Natural killer cell (primary cell): ENCODE data around the gene RAP2C. TPM values are rescaled to one million over a fixed set of nuclear protein-coding genes. Genes with fewer than 3 reads are reported as not detected.
A peak's percentile ranks its signal among the peaks of the same experiment; 100 is the strongest.

Experiments
- ATAC-seq, 3 donors: fragments of 150-1000 bp in 2 of 3; fragments of 200-7000 bp in 1 of 3; cut with Tn5 transposase; 1 replicate in 1 of 3; 2 replicates in 2 of 3; pipeline ENCODE4 v1.10.0; 2021; ENCODE audit warnings: mild to moderate bottlenecking in 2 of 3, moderate library complexity in 2 of 3
- DNase-seq, 2 donors: peaks; one replicate each; pipeline versions ENCODE4 v3.0.0 to v3.0.0-alpha.2; 2013 to 2021; ENCODE audit warnings: mixed read lengths in 1 of 2
- H3K27ac ChIP-seq: one replicate; pipeline ENCODE4 v1.5.1; 2013; ENCODE audit warnings: mild to moderate bottlenecking, low read length
- H3K27me3 ChIP-seq: one replicate; pipeline ENCODE4 v1.6.1; 2013; ENCODE audit warnings: low read length; ENCODE audit not compliant: control insufficient read depth, insufficient read depth
- H3K36me3 ChIP-seq: one replicate; pipeline ENCODE4 v1.6.1; 2013; ENCODE audit warnings: low read length; ENCODE audit not compliant: control insufficient read depth, insufficient read depth
- H3K4me1 ChIP-seq: one replicate; pipeline ENCODE4 v1.6.1; 2013; ENCODE audit warnings: low read length; ENCODE audit not compliant: control insufficient read depth, insufficient read depth
- H3K4me3 ChIP-seq: one replicate; pipeline ENCODE4 v1.5.1; 2013; ENCODE audit warnings: low read length
- H3K9me3 ChIP-seq: one replicate; pipeline ENCODE4 v1.6.1; 2013; ENCODE audit warnings: low read length; ENCODE audit not compliant: control insufficient read depth, insufficient read depth
- H3K27ac Mint-ChIP-seq, 2 donors: one replicate each; pipeline ENCODE4 v1.8.0; 2022; ENCODE audit warnings: mild to moderate bottlenecking in 2 of 2, mixed read lengths in 2 of 2, moderate library complexity in 1 of 2
- H3K27me3 Mint-ChIP-seq, 2 donors: one replicate each; pipeline ENCODE4 v1.8.0; 2022; ENCODE audit warnings: low read depth in 2 of 2, mixed read lengths in 2 of 2
- H3K36me3 Mint-ChIP-seq: one replicate; pipeline ENCODE4 v1.8.0; 2022; ENCODE audit warnings: mixed read lengths
- H3K4me1 Mint-ChIP-seq, 2 donors: one replicate each; pipeline ENCODE4 v1.8.0; 2022; ENCODE audit warnings: mixed read lengths in 2 of 2
- H3K4me3 Mint-ChIP-seq: one replicate; pipeline ENCODE4 v1.8.0; 2022; ENCODE audit warnings: mild to moderate bottlenecking, moderate library complexity, mixed read lengths
- H3K9me3 Mint-ChIP-seq, 2 donors: one replicate each; pipeline ENCODE4 v1.8.0; 2022; ENCODE audit warnings: mixed read lengths in 2 of 2
- CTCF ChIP-seq: fragments of 200-600 bp; IDR thresholded peaks from one replicate; pipeline ENCODE4 v1.8.0; 2022; ENCODE audit warnings: antibody characterized with exemption
- WGBS: methylation state at CpG from one replicate; pipeline ENCODE4 v1.1.7; 2013; ENCODE audit warnings: missing lambda C conversion rate; ENCODE audit not compliant: insufficient coverage; 5-methylcytosine and 5-hydroxymethylcytosine counted together
- intact Hi-C: fragments of 100-400 bp; cut with micrococcal nuclease; formaldehyde crosslinking; loops from one replicate; pipeline ENCODE4 v1.14.2; 2022
- total RNA-seq, 4 donors: library from RNA; stranded (reverse); fragments of 120-200 nt in 1 of 4; gene quantifications; one replicate each; pipeline versions ENCODE4 v1.2.3 to v1.2.4, GENCODE V29; 2013 to 2022

RAP2C gene
- total RNA-seq, 3 donors from 2014 or later (not counting 1 experiment from before 2014, with no cell fraction given), result 58.1 to 66.4 (median 60.0) TPM

- Histone ChIP-seq H3K27me3 (no peaks in the 10 kb centered on the region), H3K4me1 (no peaks in the 10 kb centered on the region), H3K9me3 (no peaks in the 10 kb centered on the region), H3K27ac (no peak overlapping the region), H3K36me3 (no peaks in the 10 kb centered on the region), H3K4me3 (no peak overlapping the region)
- Mint-ChIP-seq H3K27me3 (no peaks in the 10 kb centered on the region), H3K27ac (no peak overlapping the region), H3K36me3 (no peaks in the 10 kb centered on the region), H3K9me3 (no peaks in the 10 kb centered on the region), H3K4me1 (peaks cover 0 to 9% of the 10 kb centered on the region in 2 donors), H3K4me3 (no peak overlapping the region)
- ATAC-seq, result no peak
- intact Hi-C loops, result no loop called here
- TF ChIP-seq CTCF, result no peak
- no CpG with 5 or more reads among the region's 5 CpGs for WGBS
- DNase-seq, result no peak
Measured at GRCh38 chrX:132235488-132235887, 16.2 kb upstream of the RAP2C start.

- Mint-ChIP-seq H3K4me1 (peaks cover 0 to 12% of the 10 kb centered on the region in 2 donors), H3K27me3 (no peaks in the 10 kb centered on the region), H3K36me3 (no peaks in the 10 kb centered on the region)
Measured at GRCh38 chrX:132231587-132231986, 12.3 kb upstream of the RAP2C start.

GRCh38 chrX:132227383-132228112, 8.3 kb upstream of the RAP2C start:
- Mint-ChIP-seq H3K27ac (no peak overlapping the region), H3K4me1 (peaks cover 0 to 12% of the 10 kb centered on the region in 2 donors), H3K27me3 (no peaks in the 10 kb centered on the region), H3K4me3 (no peak overlapping the region), H3K9me3 (no peaks in the 10 kb centered on the region), H3K36me3 (no peaks in the 10 kb centered on the region)
- Histone ChIP-seq H3K4me3 (no peak overlapping the region), H3K9me3 (no peaks in the 10 kb centered on the region), H3K27ac (no peak overlapping the region), H3K36me3 (no peaks in the 10 kb centered on the region), H3K4me1 (no peaks in the 10 kb centered on the region), H3K27me3 (no peaks in the 10 kb centered on the region)
- no peak for DNase-seq
- no peak for ATAC-seq
- no peak for TF ChIP-seq CTCF
- WGBS, result 93% methylated on average over 2 of the region's 5 CpGs
- intact Hi-C loops, result no loop called here

More at GRCh38 chrX:132231587-132231986, 12.3 kb upstream of the RAP2C start:
- intact Hi-C loops, result no loop called here
- Histone ChIP-seq H3K36me3 (no peaks in the 10 kb centered on the region), H3K27ac (no peak overlapping the region), H3K4me3 (no peak overlapping the region), H3K4me1 (no peaks in the 10 kb centered on the region), H3K27me3 (no peaks in the 10 kb centered on the region), H3K9me3 (no peaks in the 10 kb centered on the region)
- ATAC-seq (no peak), DNase-seq (no peak)
- WGBS, result no CpG with 5 or more reads among the region's 2 CpGs
- no peak overlapping the region for H3K4me3 Mint-ChIP-seq
- no peak for TF ChIP-seq CTCF
- H3K27ac Mint-ChIP-seq, result peak overlapping the region in 1 of 2 donors; percentile 40
- H3K9me3 Mint-ChIP-seq, result no peaks in the 10 kb centered on the region

GRCh38 chrX:132226169-132226568, 6.9 kb upstream of the RAP2C start:
- H3K27ac ChIP-seq, result no peak overlapping the region
- H3K9me3 ChIP-seq, result no peaks in the 10 kb centered on the region
- peaks cover 0 to 7% of the 10 kb centered on the region in 2 donors for H3K4me1 Mint-ChIP-seq
- TF ChIP-seq CTCF, result peak; percentile 17
- no peaks in the 10 kb centered on the region for H3K36me3 Mint-ChIP-seq
- H3K4me1 ChIP-seq, result no peaks in the 10 kb centered on the region
- no peaks in the 10 kb centered on the region for H3K27me3 ChIP-seq
- no peaks in the 10 kb centered on the region for H3K36me3 ChIP-seq
- no peaks in the 10 kb centered on the region for H3K9me3 Mint-ChIP-seq
- ATAC-seq (no peak), DNase-seq (peak in 1 of 2 donors; percentile 23)
- intact Hi-C loops, result no loop called here
- H3K27me3 Mint-ChIP-seq, result no peaks in the 10 kb centered on the region
- no peak overlapping the region for H3K4me3 Mint-ChIP-seq
- H3K4me3 ChIP-seq, result no peak overlapping the region
- 91% methylated on average over 3 of the region's 4 CpGs for WGBS
- H3K27ac Mint-ChIP-seq, result no peak overlapping the region
